GM19397 (cell line): ENCODE results near the gene HECTD2.

ENCODE experiments used
- ATAC-seq: cut with Tn5 transposase; IDR thresholded peaks from one replicate; pipeline ENCODE4 v1.9.1; 2021; ENCODE audit warnings: mild to moderate bottlenecking, moderate library complexity; ENCODE audit not compliant: unreplicated experiment

HECTD2 gene

DNA sequence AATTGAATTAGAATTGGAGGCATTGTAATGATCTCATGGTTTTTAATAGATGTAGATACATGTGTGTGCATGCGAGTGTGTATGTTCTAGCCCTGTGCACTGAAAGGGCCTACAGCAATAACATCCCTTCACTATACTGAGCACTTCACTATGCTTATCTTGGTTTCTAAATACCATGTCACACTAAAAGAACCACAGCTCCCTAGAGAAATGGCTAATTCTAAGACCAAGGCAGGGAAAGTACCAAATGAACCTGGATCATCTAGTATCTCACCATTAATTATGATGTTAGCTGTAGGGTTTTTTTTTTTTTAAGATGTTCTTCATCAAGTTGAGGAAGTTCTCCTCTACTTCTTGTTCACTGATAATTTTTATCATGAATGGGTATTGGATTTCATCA lies 55.1 kb downstream of the HECTD2 start:
- ATAC-seq = no peak

GRCh38 chr10:91467114-91467513 lies 57.0 kb downstream of the HECTD2 start:
- no peak for ATAC-seq

GRCh38 chr10:91471602-91472001 lies 61.5 kb downstream of the HECTD2 start:
- ATAC-seq = no peak

DNA sequence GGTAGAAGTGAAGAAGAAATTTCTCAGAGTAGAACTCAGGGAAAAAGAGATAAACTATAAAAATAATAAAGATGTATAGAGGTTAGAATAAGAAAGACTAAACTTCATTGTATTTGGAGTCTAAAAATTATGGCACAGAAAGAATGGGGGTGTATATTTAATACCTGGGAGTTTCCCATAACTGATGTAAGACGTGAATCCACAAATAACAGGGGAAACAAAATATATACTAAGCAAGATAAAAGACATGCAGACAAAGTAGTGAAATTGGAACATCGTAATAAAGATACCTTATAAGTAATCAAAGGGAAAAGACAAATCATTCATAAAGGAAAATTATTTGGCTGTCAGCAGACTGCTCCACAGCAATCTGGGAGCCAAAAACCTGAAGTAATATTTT lies 62.8 kb downstream of the HECTD2 start:
- no peak for ATAC-seq

GRCh38 chr10:91474009-91474408 lies 63.9 kb downstream of the HECTD2 start:
- no peak for ATAC-seq

GRCh38 chr10:91477236-91477635 lies 67.1 kb downstream of the HECTD2 start:
- ATAC-seq = no peak

- ATAC-seq = no peak
Observed at GRCh38 chr10:91479583-91479982, 69.4 kb downstream of the HECTD2 start.

- ATAC-seq = no peak
Observed at GRCh38 chr10:91487911-91488582, 77.9 kb downstream of the HECTD2 start.

DNA sequence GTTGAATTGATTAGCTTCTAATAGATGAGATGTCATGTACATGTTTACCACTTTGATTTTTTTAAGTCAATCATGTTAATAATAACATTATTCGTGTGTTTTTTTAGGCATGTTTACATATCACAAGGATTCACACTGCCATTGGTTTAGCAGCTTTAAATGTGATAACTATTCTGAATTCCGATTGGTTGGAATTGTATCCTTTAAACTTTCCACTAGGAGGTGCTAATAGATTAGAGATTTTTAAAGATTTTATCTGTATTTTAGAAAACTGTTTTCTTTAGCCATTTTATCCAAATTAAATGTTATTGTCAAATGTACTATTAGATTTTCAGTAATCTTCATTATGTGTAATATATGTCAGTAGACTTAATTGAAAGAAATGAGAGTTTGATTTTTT lies 83.2 kb downstream of the HECTD2 start:
- no peak for ATAC-seq

- ATAC-seq = no peak
Observed at GRCh38 chr10:91495402-91495801, 85.3 kb downstream of the HECTD2 start.

GRCh38 chr10:91496016-91496415 lies 85.9 kb downstream of the HECTD2 start:
- ATAC-seq = no peak

- ATAC-seq = no peak
Observed at GRCh38 chr10:91511549-91512330, 101.6 kb downstream of the HECTD2 start.

- ATAC-seq = no peak
Observed at GRCh38 chr10:91512458-91512857, 102.3 kb downstream of the HECTD2 start.

GRCh38 chr10:91513598-91514424 lies 103.7 kb downstream of the HECTD2 start:
- no peak for ATAC-seq

DNA sequence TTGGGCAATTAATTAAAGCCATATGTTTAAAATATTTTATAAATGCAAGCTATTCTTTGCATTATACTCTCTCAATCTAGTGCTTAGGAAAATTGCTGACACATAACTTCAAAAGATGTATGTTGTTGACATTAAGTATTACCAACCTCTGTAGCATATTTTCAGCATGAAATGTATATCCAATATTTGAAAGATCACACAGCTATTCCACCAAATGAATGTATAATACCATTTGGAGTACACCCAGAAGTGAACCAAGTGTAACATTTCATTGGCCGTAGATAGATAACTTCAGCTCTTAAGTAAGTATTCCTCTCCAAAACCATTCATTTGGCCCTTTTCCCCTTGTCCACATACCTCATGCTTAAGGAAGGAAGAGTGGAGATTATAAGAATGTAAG lies 104.6 kb downstream of the HECTD2 start:
- no peak for ATAC-seq

DNA sequence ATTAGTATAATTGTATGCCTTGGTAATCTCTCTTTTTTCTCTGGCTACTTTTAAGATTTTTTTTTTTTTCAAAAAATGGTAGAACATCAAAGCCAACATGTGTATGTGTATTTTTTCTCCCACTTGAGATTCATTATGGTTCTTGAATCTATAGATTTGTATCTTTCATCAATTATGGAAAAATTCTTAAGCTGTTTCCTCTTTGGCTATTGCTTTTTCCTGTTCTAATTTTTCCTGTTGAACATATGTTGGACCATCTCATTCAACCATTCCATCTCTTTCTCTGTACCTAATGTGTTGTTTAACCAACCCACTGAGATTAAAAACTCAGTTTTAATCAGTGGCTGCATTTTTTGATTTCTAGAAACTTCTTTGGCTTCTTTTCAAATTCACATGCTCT lies 107.2 kb downstream of the HECTD2 start:
- no peak for ATAC-seq

- no peak for ATAC-seq
Observed at GRCh38 chr10:91519899-91520514, 109.9 kb downstream of the HECTD2 start.

DNA sequence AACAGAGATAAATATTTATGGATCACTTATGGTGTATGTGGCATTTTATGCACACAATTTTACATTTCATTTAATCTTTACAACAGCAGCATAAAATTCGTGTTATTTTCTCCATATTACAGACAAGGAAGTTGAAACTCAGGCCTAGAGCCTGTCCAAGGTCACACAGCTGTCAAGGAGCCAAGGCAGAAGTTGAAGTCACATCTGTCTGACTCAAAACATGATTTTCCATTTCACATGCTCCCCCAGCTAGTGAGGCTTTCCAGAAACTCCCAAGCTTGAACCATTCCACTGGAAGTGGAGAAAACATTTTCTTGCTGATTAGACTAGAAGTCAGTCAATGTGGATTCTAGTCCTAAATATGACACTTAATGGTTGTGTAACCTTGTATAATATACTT lies 110.5 kb downstream of the HECTD2 start:
- no peak for ATAC-seq

DNA sequence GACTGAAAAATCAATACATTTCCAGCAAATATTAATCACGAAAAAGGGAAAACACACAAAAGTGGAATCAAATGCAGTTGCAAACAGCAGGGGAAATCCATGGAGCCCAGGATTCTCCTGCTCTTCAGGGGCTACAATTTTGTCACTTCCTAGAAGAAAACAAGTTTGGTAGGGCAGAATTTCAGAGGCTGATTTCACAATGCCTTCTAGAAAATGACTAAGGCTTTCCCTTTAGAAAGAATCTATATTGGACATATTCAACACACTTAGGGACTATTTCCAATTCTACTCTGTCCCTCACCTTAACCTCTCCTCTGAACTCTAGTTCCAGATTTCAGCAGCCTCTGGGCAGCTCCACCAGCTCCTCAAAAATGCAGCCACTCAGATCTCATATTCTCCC lies 111.3 kb downstream of the HECTD2 start:
- ATAC-seq = no peak

DNA sequence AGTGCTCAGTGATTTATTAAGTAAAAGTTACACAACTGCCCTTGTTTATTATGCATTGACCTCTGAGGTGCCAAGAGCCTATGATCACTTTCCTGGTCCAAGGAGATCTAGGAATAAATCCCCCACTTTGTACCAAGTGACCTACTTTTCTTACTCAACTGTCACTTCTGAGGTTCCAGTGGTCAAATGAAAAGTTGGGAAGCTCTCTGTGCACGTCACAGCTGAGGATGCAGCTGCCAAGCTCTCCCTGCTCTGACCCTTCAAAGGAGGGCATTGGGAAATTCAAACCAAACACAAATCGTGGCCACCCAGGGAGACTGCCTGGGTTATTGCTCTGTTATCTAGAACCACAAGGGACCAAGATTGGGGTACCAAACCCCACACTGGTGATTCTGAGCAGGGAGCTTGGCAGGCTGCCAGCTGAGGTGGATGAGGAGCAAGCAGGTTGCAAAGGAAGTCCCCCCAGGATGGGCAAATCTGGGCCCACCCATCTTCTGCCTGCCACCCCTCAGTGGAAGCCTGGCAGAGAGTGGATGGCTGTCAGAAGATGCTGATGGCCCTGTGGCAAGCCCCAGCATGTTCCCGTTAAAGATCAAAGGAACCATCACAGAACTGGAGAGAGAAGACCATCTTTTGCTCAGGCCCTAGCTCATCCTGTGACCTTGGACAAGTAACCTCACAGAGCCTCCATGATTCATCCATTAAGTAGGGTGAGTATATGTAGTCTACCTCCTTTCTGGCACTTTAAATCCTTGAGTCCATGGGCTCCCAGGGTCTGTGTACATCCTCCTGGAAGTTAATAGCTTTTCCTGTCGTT lies 116.0 kb downstream of the HECTD2 start:
- no peak for ATAC-seq
